Sigmoid colon (tissue), 7 donors: Measurements from ENCODE around the gene CDC7. TPM values are rescaled to one million over a fixed set of nuclear protein-coding genes. Genes with fewer than 3 reads are reported as not detected.

Experiments used
- DNase-seq: peaks from one replicate; pipeline ENCODE4 v3.0.0-alpha.2; 2019
- H3K27ac ChIP-seq, 4 donors: fragments of 200-600 bp; sonication (generic); one replicate each; pipeline ENCODE4 v1.5.1; 2016 to 2019; ENCODE audit warnings: mild to moderate bottlenecking in 1 of 4
- H3K27me3 ChIP-seq, 3 donors: fragments of 200-600 bp; sonication (generic); one replicate each; pipeline ENCODE4 v1.5.1; 2019; ENCODE audit warnings: mild to moderate bottlenecking in 1 of 3
- H3K36me3 ChIP-seq, 4 donors: fragments of 200-600 bp; sonication (generic); one replicate each; pipeline ENCODE4 v1.5.1; 2016 to 2019
- H3K4me1 ChIP-seq, 4 donors: fragments of 200-600 bp; sonication (generic); one replicate each; pipeline ENCODE4 v1.5.1; 2017 to 2019
- H3K4me3 ChIP-seq, 4 donors: fragments of 200-600 bp; sonication (generic); one replicate each; pipeline ENCODE4 v1.5.1; 2017 to 2019; ENCODE audit warnings: mild to moderate bottlenecking in 2 of 4, moderate library complexity in 1 of 4
- H3K9me3 ChIP-seq, 4 donors: fragments of 200-600 bp in 3 of 4; sonication (generic) in 3 of 4; one replicate each; pipeline versions ENCODE4 v1.5.1 to v1.6.1; 2013 to 2019
- EP300 ChIP-seq, 4 donors: sonication (generic); formaldehyde crosslinking; IDR thresholded peaks; one replicate each; pipeline ENCODE4 v1.6.1; 2017; ENCODE audit warnings: antibody characterized with exemption in 4 of 4
- POLR2A ChIP-seq, 2 donors: fragments of 450-650 bp; IDR thresholded peaks; one replicate each; pipeline ENCODE4 v1.6.1; 2016; ENCODE audit warnings: antibody characterized with exemption in 2 of 2, mild to moderate bottlenecking in 2 of 2, moderate library complexity in 2 of 2
- POLR2AphosphoS5 ChIP-seq, 4 donors: sonication (generic); formaldehyde crosslinking; IDR thresholded peaks; one replicate each; pipeline ENCODE4 v1.6.1; 2017; ENCODE audit warnings: antibody characterized with exemption in 4 of 4
- WGBS, 2 donors: extraction: QIAGEN DNeasy Blood & Tissue Kit; methylation state at CpG; one replicate each; pipeline ENCODE4 v1.1.7; 2013; 5-methylcytosine and 5-hydroxymethylcytosine counted together
- intact Hi-C: fragments of 100-400 bp; cut with DNase I; formaldehyde crosslinking; loops from one replicate; pipeline ENCODE4 v1.15.1; 2023
- polyA plus RNA-seq, 3 donors: library from polyadenylated mRNA; stranded (reverse); fragments of 200-250 nt; gene quantifications; one replicate each; pipeline ENCODE4 v1.2.3, GENCODE V29; 2013
- total RNA-seq, 4 donors: library from RNA; depleted of rRNA; stranded (reverse); fragments of >200 nt; gene quantifications; one replicate each; pipeline ENCODE4 v1.1.0, GENCODE V29; 2016
- TF ChIP-seq, protein P1 (sequence below), 4 experiments: fragments of 450-650 bp in 3 of 4; fragments of 200-600 bp in 1 of 4; IDR thresholded peaks; one replicate each; pipeline ENCODE4 v1.5.1; 2016 to 2019; ENCODE audit warnings: antibody characterized with exemption in 4 of 4, mild to moderate bottlenecking in 3 of 4, moderate library complexity in 2 of 4
- donor health status: healthy with polysubstance abuse.
- donor health status: Bipolar disorder and iron deficiency.
- donor health status: healthy.

The CDC7 gene
- total and polyA plus RNA-seq, 7 donors = 0.36 to 5.1 (median 2.0) TPM

DNA sequence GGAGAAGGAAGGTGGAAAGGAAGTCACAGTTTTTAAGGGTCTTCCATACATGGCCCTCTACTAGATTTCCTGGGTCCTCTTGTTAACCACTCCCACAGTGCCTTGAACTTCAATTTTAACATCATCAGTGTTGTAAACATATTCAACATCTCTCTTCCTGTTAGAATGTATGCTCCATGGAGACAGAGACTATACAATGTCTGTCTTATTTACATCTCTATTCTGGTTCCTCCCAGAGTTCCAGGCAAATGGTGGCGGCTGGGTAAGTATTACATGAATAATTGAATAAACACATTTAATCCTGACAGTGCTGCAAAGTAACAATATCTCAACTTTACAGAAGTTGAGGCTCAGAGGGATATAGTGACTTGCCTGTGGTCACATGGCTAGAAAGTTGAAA, 40.3 kb downstream of the CDC7 start:
- Histone ChIP-seq H3K27ac (no peak overlapping the region), H3K4me3 (no peak overlapping the region), H3K36me3 (no peaks in the 10 kb centered on the region), H3K27me3 (no peaks in the 10 kb centered on the region), H3K4me1 (peaks cover 0 to 16% (median 7%) of the 10 kb centered on the region in 4 donors), H3K9me3 (no peaks in the 10 kb centered on the region)
- intact Hi-C loops = no loop called here
- no peak for DNase-seq
- 94 to 95% methylated on average over 1 of the region's 1 CpG for WGBS, 2 donors
- TF ChIP-seq, protein P1, sequence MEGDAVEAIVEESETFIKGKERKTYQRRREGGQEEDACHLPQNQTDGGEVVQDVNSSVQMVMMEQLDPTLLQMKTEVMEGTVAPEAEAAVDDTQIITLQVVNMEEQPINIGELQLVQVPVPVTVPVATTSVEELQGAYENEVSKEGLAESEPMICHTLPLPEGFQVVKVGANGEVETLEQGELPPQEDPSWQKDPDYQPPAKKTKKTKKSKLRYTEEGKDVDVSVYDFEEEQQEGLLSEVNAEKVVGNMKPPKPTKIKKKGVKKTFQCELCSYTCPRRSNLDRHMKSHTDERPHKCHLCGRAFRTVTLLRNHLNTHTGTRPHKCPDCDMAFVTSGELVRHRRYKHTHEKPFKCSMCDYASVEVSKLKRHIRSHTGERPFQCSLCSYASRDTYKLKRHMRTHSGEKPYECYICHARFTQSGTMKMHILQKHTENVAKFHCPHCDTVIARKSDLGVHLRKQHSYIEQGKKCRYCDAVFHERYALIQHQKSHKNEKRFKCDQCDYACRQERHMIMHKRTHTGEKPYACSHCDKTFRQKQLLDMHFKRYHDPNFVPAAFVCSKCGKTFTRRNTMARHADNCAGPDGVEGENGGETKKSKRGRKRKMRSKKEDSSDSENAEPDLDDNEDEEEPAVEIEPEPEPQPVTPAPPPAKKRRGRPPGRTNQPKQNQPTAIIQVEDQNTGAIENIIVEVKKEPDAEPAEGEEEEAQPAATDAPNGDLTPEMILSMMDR (IDR thresholded peaks at IDR 0.05) = no peak
- TF ChIP-seq EP300 (IDR thresholded peaks at IDR 0.05) = no peak

DNA sequence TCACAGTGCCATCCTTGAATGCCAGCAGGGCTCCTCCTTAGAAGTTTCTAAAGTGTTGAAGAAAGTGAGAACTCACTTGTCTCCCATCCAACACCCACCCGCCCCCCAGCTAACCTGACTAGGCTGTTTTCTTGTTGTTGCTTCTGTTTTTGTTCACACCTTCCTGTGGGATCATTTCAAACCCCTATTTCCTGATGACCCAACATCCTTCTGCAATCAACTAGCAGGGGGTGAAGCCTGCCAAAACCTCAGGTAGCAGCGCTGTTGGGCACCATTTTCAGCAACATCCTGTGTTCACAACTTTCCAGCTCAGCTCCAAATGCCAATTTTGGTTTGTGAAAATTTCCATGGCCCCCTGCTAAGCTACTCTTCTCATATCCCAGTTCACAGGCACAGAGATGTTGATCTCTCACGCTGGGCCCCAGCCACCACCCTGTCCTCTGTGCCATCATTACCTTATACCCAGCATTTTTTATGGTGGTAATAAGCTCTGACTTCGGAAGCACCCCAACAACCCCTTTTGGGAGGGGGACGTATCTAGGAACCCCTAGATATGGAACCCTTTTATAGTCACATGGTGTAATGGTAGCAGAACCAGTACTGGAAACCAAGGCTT, 41.4 kb downstream of the CDC7 start:
- intact Hi-C loops = no loop called here
- TF ChIP-seq POLR2A (IDR thresholded peaks at IDR 0.05) (no peak), POLR2AphosphoS5 (IDR thresholded peaks at IDR 0.05) (no peak), EP300 (IDR thresholded peaks at IDR 0.05) (no peak)
- TF ChIP-seq, protein P1 (IDR thresholded peaks at IDR 0.05) = no peak
- no peak overlapping the region for H3K27ac ChIP-seq
- no peak overlapping the region for H3K4me3 ChIP-seq
- no peaks in the 10 kb centered on the region for H3K27me3 ChIP-seq
- WGBS, 2 donors = 86 to 90% methylated on average over 5 of the region's 5 CpGs
- no peak for DNase-seq
- H3K9me3 ChIP-seq = no peaks in the 10 kb centered on the region
- H3K4me1 ChIP-seq = peaks cover 0 to 12% (median 6%) of the 10 kb centered on the region in 4 donors
- no peaks in the 10 kb centered on the region for H3K36me3 ChIP-seq

DNA sequence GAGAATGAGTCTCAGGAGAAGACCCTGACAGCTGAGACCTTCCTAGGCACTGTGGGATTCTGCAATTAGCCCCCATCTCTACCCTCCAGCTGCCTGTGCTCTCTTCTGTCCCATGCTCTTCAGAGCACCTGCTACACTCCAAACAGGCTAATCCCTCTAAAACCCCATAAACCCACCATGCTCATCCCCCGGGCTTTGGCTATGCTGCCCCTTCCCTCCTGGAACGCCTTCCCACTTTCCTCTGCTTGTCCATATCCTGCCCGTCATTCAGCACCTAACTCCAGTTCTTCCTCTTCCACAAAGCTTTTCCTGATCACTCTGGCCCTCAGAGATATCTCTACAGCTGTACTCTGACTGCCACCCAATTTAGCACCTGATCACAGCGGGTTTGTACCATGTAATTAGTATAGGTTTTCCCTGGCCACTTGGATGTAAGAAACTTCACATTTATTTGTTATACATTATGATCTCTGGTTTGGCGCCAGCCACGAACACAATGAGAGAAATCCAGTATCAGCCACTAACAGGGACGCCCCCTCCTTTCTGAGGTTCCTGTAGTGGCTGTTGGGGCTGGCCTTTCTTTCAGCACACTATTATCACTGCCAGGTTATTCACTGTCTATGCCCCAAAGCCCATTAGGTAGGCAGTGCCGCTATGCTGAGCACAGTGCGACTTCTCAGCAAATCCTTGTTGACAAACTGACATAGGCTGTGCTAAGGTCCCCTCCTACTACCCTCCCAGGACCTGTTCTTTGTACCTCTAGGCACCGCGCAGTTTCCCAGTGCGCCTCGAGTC, 45.1 kb downstream of the CDC7 start:
- Histone ChIP-seq H3K9me3 (no peaks in the 10 kb centered on the region), H3K36me3 (no peaks in the 10 kb centered on the region), H3K4me1 (peaks cover 0 to 8% (median 7%) of the 10 kb centered on the region in 4 donors), H3K27me3 (no peaks in the 10 kb centered on the region), H3K4me3 (no peak overlapping the region), H3K27ac (no peak overlapping the region)
- TF ChIP-seq EP300 (IDR thresholded peaks at IDR 0.05) (no peak), POLR2AphosphoS5 (IDR thresholded peaks at IDR 0.05) (no peak), POLR2A (IDR thresholded peaks at IDR 0.05) (no peak)
- TF ChIP-seq, protein P1 (IDR thresholded peaks at IDR 0.05) = no peak
- no peak for DNase-seq
- WGBS, 2 donors = 91 to 92% methylated on average over 13 of the region's 13 CpGs
- intact Hi-C loops = no loop called here

DNA sequence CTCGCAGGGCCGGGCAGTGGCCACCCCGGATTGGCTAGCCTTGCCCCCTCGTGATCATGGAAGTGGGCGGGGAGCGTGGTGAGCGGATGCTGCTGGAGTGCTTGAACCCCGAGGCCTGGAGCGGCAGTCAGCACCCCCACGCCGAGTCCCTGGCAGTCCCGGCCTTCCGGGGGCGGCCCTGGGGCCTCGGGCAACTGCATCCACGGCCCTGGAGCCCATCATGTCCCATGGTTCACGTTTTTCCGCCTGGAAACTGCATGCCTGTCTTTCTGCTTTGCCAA, 45.6 kb downstream of the CDC7 start:
- no peak for TF ChIP-seq EP300 (IDR thresholded peaks at IDR 0.05)
- no peak for TF ChIP-seq POLR2A (IDR thresholded peaks at IDR 0.05)
- no peak for TF ChIP-seq POLR2AphosphoS5 (IDR thresholded peaks at IDR 0.05)
- TF ChIP-seq, protein P1 (IDR thresholded peaks at IDR 0.05) = no peak
- H3K9me3 ChIP-seq = no peaks in the 10 kb centered on the region
- H3K27ac ChIP-seq = no peak overlapping the region
- H3K27me3 ChIP-seq = no peaks in the 10 kb centered on the region
- intact Hi-C loops = no loop called here
- H3K4me1 ChIP-seq = peaks cover 0 to 8% (median 7%) of the 10 kb centered on the region in 4 donors
- H3K36me3 ChIP-seq = no peaks in the 10 kb centered on the region
- no peak for DNase-seq
- 90 to 94% methylated on average over 18 of the region's 18 CpGs for WGBS, 2 donors
- H3K4me3 ChIP-seq = no peak overlapping the region
